GM19438 (cell line): Measurements from ENCODE around the gene NKRF.
"Not testable (repeated sequence)": the region's sequence is repeated elsewhere in the genome, so short reads cannot be mapped to it uniquely, and the experiment has no call there.

Source experiments
- ATAC-seq: cut with Tn5 transposase; IDR thresholded peaks from one replicate; pipeline ENCODE4 v1.9.1; 2021; ENCODE audit warnings: low read depth; ENCODE audit not compliant: unreplicated experiment

Gene NKRF

DNA sequence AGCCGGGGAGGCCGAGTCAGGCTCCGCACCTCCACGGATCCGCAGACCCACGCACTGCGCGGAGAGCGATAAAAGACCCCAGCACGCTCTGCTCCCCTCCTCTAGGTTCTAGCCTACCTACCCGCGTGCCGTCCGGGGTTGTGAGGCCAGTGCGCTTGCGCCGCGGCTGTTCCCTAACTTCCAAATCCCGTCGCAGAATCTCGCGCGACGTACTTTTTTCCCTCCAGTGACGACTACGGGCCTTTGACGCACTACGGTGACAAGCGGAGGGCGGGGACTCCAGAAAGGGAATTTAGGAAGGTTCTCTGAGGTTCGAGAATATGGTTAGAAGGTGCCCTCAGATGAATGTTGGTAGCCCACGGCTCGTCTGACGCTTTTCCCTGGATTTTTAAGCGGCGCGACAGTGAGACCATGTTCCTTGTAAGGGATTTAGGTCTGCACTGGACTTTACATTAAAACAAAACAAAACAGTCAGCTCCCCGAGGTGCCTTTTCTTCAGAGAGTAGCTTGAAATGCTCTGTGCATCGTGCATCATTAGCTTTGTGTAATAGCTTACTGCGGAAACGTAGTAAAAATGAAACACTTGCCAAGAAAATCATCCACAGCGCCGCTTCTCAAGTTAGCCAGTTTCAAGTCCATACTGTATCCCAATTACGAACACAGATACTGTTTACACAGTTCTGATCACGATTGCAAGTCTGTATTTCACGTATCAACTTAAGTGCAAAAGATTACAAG is at the start of gene NKRF:
Gene NKRF, minus strand, starts transcription at position 145 of the 738 bp plus-strand sequence.
- peak; percentile 72 for ATAC-seq

GRCh38 chrX:119655125-119655524 is 48.9 kb upstream of the NKRF start:
- ATAC-seq, result no peak

GRCh38 chrX:119654112-119654531 is 47.9 kb upstream of the NKRF start:
- ATAC-seq, result no peak

GRCh38 chrX:119648421-119648775 is 42.2 kb upstream of the NKRF start:
- peak; percentile 14 for ATAC-seq

- peak; percentile 92 for ATAC-seq
Observed at GRCh38 chrX:119647552-119648420, 41.6 kb upstream of the NKRF start.

DNA sequence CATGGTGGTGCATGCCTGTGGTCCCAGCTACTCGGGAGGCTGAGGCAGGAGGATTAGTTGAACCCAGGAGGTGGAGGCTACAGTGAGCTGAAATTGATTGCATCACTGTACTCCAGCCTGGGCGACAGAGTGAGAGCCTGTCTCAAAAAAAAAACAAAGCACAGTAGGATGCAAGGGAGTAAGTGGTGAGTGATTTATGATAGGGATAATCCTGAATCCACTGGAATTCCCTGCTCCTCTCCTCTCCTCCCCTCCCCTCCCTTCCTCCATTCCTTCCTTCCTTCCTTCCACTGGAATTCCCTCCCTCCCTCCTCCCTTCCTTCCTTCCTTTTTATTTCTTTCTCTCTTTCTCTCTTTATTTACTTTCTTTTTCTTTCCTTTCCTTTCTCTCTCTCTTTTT is 40.9 kb upstream of the NKRF start:
- no peak for ATAC-seq

GRCh38 chrX:119646515-119646914 is 40.3 kb upstream of the NKRF start:
- no peak for ATAC-seq

DNA sequence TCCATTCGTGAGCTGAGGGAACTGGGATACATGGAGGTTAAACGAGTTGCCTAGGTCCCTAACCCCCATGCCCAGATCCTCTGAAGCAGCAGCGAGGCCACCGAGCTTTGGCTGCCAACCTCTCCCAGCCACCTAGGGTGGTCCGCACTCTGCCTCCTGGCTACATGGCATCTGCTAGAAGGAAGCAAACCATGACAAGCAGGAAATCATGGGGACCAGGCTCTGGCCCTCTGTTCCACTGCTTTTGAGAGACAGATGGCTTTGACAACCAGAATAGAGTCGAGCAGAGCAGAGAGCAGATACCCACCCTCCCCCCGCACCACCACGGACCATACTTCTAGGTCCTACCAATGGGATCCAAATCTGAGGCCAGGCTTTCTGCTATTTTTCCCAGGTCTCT is 37.5 kb upstream of the NKRF start:
- ATAC-seq, result no peak

DNA sequence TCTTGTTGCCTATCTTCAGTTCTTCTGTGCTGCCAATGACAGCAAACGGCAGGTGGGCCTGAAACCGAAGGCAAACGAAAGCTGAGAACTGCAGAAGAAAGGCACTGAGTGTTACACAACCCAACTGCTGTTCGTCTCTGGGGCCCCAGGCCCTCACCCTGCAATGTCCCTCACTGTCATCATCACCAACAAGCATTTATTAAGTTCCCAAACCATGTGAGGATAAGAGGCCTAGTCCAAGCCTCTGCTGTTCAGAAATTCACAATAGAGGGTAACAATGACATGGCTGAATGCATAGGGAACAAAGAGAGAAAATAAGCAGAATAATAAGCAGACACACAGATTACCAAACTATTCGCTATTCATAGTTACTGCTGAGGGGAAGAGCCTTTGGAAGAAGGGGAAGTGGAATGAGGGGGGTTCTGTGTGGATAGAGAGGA is 34.5 kb upstream of the NKRF start:
- no peak for ATAC-seq

GRCh38 chrX:119638725-119639471 is 32.7 kb upstream of the NKRF start:
- peak; percentile 55 for ATAC-seq

GRCh38 chrX:119637421-119637820 is 31.2 kb upstream of the NKRF start:
- ATAC-seq, result not testable (repeated sequence)

DNA sequence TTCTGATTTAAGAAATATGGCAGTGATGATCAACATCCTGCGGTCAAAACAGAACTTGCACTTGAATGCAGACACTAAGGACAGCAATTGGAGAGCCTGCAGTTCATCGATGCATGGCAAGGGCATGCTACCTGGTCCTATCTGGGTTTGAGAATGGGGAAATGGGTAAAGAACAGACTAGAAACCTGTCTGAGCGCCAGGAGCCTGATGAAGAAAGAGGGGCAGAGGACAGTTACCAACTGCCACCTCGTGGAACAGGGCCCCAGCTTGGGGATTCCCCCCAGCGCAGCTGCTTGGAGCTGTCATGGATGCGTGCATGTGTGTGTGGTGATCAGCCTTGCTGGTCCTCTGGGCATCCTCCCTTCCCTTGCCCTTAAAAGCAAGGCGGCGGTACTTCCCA is 30.2 kb upstream of the NKRF start:
- peak; percentile 38 for ATAC-seq

DNA sequence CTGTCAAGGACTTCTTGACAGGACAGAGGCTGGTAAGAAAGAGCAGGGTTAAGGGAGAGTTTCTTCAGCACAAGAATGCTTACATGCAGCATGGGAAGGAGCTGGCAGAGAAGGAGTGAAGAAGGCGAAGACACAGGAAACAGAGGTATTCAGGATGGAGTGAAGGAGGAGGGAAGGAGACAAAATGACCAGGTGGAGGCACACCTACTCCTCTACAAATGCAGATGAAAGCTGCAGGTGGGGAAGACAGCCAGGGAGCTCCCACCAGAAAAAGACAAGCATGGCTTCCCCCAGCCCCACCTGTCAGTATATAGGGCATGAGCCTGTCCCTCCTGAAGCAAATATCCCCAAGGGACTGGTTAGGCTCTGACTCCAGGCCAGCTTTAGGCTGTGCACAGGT is 29.6 kb upstream of the NKRF start:
- peak; percentile 2 for ATAC-seq

DNA sequence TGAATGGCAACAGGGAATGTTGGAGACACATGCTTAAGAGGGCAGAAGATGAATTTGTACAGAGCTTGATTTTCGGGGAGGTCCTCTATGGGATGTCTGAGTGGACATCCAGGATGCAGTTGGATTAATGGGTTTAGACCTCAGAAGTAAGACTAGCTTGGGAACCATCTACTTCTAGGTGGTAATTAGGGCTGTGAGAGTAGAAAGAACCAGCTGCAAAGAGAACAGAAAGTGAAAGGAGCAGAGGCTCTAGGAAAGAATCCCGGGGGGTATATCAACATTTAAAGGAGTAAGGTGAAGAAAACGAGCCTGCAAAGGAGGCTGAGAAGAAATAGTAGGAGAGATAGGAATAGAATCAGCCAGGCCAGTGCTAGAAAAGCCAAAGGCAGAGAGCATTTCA is 29.0 kb upstream of the NKRF start:
- no peak for ATAC-seq

DNA sequence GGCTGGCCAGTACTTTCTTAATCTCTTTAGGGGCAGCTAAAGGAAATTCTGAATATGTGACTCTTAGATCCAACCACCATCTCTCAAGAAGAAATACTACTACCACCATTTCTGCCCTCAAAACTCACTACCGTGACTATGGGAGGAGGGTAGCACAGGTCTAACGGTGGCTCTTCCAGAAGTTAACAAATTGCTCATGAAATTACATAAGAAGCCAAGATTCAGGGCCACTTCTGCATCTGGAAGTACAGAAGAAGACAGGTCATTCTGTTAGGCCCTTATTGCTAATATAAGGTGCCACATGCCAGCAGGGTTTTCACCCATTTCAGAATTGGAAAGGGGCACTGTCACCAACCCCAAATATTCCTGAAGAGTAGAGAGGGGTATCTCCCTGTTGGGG is 19.6 kb upstream of the NKRF start:
- ATAC-seq, result no peak

DNA sequence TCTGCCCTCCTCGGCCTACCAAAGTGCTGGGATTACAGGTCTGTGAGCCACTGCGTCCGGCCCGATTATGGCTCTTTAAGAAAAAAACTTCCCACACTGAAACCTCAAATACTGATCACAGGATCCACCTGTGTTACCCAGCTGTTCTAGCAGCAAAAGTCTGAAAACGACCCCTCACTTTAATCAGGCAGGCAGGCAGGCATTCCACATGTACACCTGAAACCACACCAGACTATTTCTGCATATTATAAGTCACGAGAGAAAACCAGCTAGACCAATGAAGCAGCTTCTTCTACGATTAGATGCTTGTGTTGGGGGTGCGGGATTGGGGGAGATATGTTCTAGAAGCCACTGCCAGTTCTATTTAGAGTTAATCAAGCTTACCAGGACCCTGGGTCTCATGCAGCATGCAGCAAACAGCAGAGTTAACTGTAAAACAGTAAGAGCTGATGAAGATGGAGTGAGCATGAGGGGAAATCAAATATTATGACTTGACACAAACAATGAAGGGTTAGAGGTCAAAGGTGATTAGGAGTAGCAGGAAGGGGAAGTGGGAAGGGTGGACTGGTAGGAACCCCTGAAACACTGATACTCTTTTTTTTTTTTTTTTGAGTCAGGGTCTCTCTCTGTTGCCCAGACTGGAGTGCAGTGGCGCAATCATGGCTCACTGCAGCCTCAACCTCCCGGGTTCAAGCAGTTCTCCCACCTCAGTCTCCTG is 18.9 kb upstream of the NKRF start:
- no peak for ATAC-seq

DNA sequence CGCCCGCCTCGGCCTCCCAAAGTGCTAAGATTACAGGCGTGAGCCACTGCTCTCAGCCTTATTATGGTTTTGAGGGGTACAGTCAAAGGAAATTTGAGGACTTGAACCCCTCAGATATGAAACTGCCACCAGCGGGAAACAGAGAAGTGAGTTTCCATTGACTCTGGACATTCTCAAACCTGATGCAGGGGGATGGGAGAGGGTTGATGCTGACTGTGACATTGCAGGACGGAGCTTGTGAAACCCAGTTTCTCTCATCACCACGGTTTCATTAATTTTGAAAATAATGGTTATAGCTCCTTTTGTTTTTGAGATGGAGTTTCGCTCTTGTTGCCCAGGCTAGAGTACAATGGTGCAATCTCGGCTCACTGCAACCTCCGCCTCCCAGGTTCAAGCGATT is 18.2 kb upstream of the NKRF start:
- no peak for ATAC-seq

DNA sequence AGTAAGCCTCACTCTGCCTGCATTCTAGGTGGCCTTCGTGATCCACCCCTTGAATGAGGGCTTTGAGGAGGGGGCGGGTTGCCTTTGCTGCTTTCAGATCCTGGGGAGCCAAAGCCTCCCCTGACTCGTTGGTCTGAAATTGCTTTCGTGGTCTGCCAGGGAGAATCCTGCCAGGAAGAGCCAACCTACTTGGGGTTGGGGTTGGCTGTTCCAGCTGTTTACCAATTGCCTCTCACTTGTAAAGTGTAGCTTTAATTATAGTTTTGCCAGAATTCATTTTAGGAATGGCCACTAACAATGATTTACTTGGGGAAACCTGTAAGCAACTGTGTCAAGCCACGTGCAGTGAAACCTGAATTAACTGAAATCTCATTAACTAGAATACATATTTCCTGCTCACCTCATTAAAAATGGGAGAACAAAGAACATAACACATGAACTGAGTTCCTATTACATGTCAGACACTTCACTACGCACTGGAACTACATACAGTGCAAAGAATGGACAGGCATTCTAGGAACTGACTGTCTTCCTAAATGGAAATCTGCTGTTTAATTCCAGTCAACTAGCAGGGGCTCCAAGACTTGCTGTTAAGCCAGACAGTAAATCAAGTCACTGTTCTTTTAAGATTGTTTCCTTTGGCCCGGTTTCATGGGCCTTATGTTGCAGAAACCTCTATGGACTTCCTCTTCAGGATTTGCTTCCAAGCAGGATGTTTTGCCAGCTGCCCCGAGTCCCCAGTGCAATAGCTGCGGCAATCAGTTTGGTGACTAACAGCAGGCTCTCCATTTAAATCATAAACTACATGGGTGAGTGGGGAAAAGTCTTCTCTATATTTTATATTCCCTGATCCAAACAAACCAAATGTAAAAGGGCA is 16.4 kb upstream of the NKRF start:
- ATAC-seq, result no peak

- no peak for ATAC-seq
Observed at GRCh38 chrX:119618439-119618838, 12.2 kb upstream of the NKRF start.
